Measurements from ENCODE around the gene GAL3ST3. TPM values are rescaled to one million over a fixed set of nuclear protein-coding genes. Genes with fewer than 3 reads are reported as not detected.

Gene GAL3ST3
- total and polyA plus RNA-seq, 2 of the 8 experiments (the other 6 are each of a cell fraction or from before 2014, with no cell fraction given) = 21.1 to 21.4 TPM

- TF ChIP-seq, protein P1, sequence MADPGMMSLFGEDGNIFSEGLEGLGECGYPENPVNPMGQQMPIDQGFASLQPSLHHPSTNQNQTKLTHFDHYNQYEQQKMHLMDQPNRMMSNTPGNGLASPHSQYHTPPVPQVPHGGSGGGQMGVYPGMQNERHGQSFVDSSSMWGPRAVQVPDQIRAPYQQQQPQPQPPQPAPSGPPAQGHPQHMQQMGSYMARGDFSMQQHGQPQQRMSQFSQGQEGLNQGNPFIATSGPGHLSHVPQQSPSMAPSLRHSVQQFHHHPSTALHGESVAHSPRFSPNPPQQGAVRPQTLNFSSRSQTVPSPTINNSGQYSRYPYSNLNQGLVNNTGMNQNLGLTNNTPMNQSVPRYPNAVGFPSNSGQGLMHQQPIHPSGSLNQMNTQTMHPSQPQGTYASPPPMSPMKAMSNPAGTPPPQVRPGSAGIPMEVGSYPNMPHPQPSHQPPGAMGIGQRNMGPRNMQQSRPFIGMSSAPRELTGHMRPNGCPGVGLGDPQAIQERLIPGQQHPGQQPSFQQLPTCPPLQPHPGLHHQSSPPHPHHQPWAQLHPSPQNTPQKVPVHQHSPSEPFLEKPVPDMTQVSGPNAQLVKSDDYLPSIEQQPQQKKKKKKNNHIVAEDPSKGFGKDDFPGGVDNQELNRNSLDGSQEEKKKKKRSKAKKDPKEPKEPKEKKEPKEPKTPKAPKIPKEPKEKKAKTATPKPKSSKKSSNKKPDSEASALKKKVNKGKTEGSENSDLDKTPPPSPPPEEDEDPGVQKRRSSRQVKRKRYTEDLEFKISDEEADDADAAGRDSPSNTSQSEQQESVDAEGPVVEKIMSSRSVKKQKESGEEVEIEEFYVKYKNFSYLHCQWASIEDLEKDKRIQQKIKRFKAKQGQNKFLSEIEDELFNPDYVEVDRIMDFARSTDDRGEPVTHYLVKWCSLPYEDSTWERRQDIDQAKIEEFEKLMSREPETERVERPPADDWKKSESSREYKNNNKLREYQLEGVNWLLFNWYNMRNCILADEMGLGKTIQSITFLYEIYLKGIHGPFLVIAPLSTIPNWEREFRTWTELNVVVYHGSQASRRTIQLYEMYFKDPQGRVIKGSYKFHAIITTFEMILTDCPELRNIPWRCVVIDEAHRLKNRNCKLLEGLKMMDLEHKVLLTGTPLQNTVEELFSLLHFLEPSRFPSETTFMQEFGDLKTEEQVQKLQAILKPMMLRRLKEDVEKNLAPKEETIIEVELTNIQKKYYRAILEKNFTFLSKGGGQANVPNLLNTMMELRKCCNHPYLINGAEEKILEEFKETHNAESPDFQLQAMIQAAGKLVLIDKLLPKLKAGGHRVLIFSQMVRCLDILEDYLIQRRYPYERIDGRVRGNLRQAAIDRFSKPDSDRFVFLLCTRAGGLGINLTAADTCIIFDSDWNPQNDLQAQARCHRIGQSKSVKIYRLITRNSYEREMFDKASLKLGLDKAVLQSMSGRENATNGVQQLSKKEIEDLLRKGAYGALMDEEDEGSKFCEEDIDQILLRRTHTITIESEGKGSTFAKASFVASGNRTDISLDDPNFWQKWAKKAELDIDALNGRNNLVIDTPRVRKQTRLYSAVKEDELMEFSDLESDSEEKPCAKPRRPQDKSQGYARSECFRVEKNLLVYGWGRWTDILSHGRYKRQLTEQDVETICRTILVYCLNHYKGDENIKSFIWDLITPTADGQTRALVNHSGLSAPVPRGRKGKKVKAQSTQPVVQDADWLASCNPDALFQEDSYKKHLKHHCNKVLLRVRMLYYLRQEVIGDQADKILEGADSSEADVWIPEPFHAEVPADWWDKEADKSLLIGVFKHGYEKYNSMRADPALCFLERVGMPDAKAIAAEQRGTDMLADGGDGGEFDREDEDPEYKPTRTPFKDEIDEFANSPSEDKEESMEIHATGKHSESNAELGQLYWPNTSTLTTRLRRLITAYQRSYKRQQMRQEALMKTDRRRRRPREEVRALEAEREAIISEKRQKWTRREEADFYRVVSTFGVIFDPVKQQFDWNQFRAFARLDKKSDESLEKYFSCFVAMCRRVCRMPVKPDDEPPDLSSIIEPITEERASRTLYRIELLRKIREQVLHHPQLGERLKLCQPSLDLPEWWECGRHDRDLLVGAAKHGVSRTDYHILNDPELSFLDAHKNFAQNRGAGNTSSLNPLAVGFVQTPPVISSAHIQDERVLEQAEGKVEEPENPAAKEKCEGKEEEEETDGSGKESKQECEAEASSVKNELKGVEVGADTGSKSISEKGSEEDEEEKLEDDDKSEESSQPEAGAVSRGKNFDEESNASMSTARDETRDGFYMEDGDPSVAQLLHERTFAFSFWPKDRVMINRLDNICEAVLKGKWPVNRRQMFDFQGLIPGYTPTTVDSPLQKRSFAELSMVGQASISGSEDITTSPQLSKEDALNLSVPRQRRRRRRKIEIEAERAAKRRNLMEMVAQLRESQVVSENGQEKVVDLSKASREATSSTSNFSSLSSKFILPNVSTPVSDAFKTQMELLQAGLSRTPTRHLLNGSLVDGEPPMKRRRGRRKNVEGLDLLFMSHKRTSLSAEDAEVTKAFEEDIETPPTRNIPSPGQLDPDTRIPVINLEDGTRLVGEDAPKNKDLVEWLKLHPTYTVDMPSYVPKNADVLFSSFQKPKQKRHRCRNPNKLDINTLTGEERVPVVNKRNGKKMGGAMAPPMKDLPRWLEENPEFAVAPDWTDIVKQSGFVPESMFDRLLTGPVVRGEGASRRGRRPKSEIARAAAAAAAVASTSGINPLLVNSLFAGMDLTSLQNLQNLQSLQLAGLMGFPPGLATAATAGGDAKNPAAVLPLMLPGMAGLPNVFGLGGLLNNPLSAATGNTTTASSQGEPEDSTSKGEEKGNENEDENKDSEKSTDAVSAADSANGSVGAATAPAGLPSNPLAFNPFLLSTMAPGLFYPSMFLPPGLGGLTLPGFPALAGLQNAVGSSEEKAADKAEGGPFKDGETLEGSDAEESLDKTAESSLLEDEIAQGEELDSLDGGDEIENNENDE (IDR thresholded peaks at IDR 0.05; ENCODE audit: insufficient replicate concordance, low read length) = no peak
- no peak for TF ChIP-seq KDM5A (IDR thresholded peaks at IDR 0.05; ENCODE audit: low read length)
Measured at GRCh38 chr11:66046901-66047300, 2.1 kb downstream of the GAL3ST3 start (continued).

Data from H1 (cell line).